ENCODE data around the gene NR1D1. TPM values are rescaled to one million over a fixed set of nuclear protein-coding genes. Genes with fewer than 3 reads are reported as not detected.
A peak's percentile ranks its signal among the peaks of the same experiment; 100 is the strongest.

The NR1D1 gene
- total and polyA plus RNA-seq, 2 of the 13 experiments (the other 11 are each of a cell fraction or from before 2014, with no cell fraction given): 2.1 to 2.7 TPM

GRCh38 chr17:40123811-40124114 lies 23.4 kb upstream of the NR1D1 start (continued):
- TF ChIP-seq ZNF18 (CRISPR knock-in tag; IDR thresholded peaks at IDR 0.05; ENCODE audit: insufficient replicate concordance) (peak; percentile 77), NAIF1 (CRISPR knock-in tag; IDR thresholded peaks at IDR 0.05; ENCODE audit: borderline replicate concordance) (peak; percentile 74; the same call in 1 of the 2 replicates), MYPOP (CRISPR knock-in tag; IDR thresholded peaks at IDR 0.05) (peak; percentile 51; the same call in 1 of the 2 replicates), TFE3 (CRISPR knock-in tag; IDR thresholded peaks at IDR 0.05) (0 out of 2 replicates have a peak, but pooled peaks have one; percentile 5), ZNF143 (CRISPR knock-in tag; IDR thresholded peaks at IDR 0.05) (no peak), ZNF547 (CRISPR knock-in tag; IDR thresholded peaks at IDR 0.05) (0 out of 2 replicates have a peak, but pooled peaks have one; percentile 8), MAF1 (CRISPR knock-in tag; IDR thresholded peaks at IDR 0.05; ENCODE audit: borderline replicate concordance) (no peak), TOE1 (CRISPR knock-in tag; IDR thresholded peaks at IDR 0.05) (0 out of 2 replicates have a peak, but pooled peaks have one; percentile 41), XBP1 (CRISPR knock-in tag; IDR thresholded peaks at IDR 0.05) (no peak), CREBL2 (CRISPR knock-in tag; IDR thresholded peaks at IDR 0.05; ENCODE audit: borderline replicate concordance) (peak; percentile 45; the same call in 1 of the 2 replicates), FOSL2 (CRISPR knock-in tag; IDR thresholded peaks at IDR 0.05) (no peak), ZNF17 (CRISPR knock-in tag; IDR thresholded peaks at IDR 0.05) (peak; percentile 63; the same call in 1 of the 2 replicates)
